Measurements from ENCODE around the gene SNRPD2. TPM values are rescaled to one million over a fixed set of nuclear protein-coding genes. Genes with fewer than 3 reads are reported as not detected.
A peak's percentile ranks its signal among the peaks of the same experiment; 100 is the strongest.

The SNRPD2 gene
- total RNA-seq, 2 donors from 2014 or later, result 158 to 201 TPM

GRCh38 chr19:45677351-45678230, 14.2 kb downstream of the SNRPD2 start:
- no peaks in the 10 kb centered on the region for H3K9me3 ChIP-seq
- no peak overlapping the region for H3K27ac ChIP-seq
- H3K4me1 ChIP-seq, result peaks cover 0 to 29% of the 10 kb centered on the region in 2 donors
- peak overlapping the region; percentile 29 to 47 for H3K4me3 ChIP-seq
- H3K27me3 ChIP-seq, result peaks cover 6 to 14% of the 10 kb centered on the region in 2 donors
- TF ChIP-seq CTCF (IDR thresholded peaks at IDR 0.05), result no peak
- no peaks in the 10 kb centered on the region for H3K36me3 ChIP-seq
- DNase-seq (ENCODE audit: low spot score), result peak; percentile 70

GRCh38 chr19:45676851-45677263, 14.9 kb downstream of the SNRPD2 start:
- H3K4me3 ChIP-seq, result peak overlapping the region; percentile 29 to 47
- no peak overlapping the region for H3K27ac ChIP-seq
- H3K36me3 ChIP-seq, result no peaks in the 10 kb centered on the region
- peaks cover 0 to 26% of the 10 kb centered on the region in 2 donors for H3K4me1 ChIP-seq
- no peaks in the 10 kb centered on the region for H3K9me3 ChIP-seq
- no peak for DNase-seq (ENCODE audit: low spot score)
- TF ChIP-seq CTCF (IDR thresholded peaks at IDR 0.05), result no peak
- peaks cover 6 to 14% of the 10 kb centered on the region in 2 donors for H3K27me3 ChIP-seq

GRCh38 chr19:45674946-45675345, 16.8 kb downstream of the SNRPD2 start:
- no peak for TF ChIP-seq CTCF (IDR thresholded peaks at IDR 0.05)
- Histone ChIP-seq H3K4me1 (peaks cover 0 to 21% of the 10 kb centered on the region in 2 donors), H3K36me3 (no peaks in the 10 kb centered on the region), H3K27ac (no peak overlapping the region), H3K27me3 (peaks cover 11 to 14% of the 10 kb centered on the region in 2 donors), H3K4me3 (no peak overlapping the region), H3K9me3 (no peaks in the 10 kb centered on the region)
- DNase-seq (ENCODE audit: low spot score), result no peak

GRCh38 chr19:45670670-45671453, 20.9 kb downstream of the SNRPD2 start:
- DNase-seq (ENCODE audit: low spot score), result peak; percentile 70
- H3K9me3 ChIP-seq, result no peaks in the 10 kb centered on the region
- H3K27me3 ChIP-seq, result peaks cover 0 to 5% of the 10 kb centered on the region in 2 donors
- H3K4me1 ChIP-seq, result peaks cover 0 to 27% of the 10 kb centered on the region in 2 donors
- TF ChIP-seq CTCF (IDR thresholded peaks at IDR 0.05), result no peak
- peak overlapping the region in 1 of 2 donors; percentile 46 for H3K27ac ChIP-seq
- no peaks in the 10 kb centered on the region for H3K36me3 ChIP-seq
- H3K4me3 ChIP-seq, result peak overlapping the region; percentile 11 to 21

- no peaks in the 10 kb centered on the region for H3K36me3 ChIP-seq
- peak overlapping the region; percentile 54 to 57 for H3K4me3 ChIP-seq
- DNase-seq (ENCODE audit: low spot score), result no peak
- H3K27ac ChIP-seq, result peak overlapping the region; percentile 52 to 83
- peaks cover 0 to 5% of the 10 kb centered on the region in 2 donors for H3K27me3 ChIP-seq
- H3K4me1 ChIP-seq, result peaks cover 0 to 27% of the 10 kb centered on the region in 2 donors
- H3K9me3 ChIP-seq, result no peaks in the 10 kb centered on the region
- no peak for TF ChIP-seq CTCF (IDR thresholded peaks at IDR 0.05)
These were observed 23.3 kb downstream of the SNRPD2 start for GRCh38 chr19:45668342-45668871.

Data from right atrium auricular region (tissue), 2 donors.